ENCODE measurements around the gene ERAL1.

The ERAL1 gene

DNA sequence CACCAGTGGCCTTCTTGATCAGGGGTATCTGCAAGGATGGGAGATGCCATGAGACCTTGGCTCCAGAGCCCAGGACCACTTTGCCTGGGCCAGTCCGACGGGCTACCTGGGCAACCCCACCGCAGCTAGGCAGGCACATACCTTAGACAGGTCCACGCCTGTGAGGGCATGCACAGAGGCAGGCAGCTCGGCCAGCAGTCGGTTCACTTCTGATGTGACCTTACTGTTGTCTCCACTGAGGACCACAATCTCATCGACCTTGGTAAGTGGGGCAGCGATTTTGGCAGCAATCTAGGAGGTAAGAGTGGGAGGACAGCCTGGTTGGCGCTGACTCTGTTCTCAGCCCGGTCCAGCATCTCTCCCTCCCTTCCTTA lies 25.7 kb downstream of the ERAL1 start:
- Histone ChIP-seq H3K4me3 (ENCODE audit: low read length) (no peak overlapping the region), H3K36me3 (ENCODE audit: insufficient read depth, low read length) (peaks cover 43% of the 10 kb centered on the region), H3K27ac (ENCODE audit: low read depth, low read length) (no peak overlapping the region), H3K9me3 (ENCODE audit: insufficient read depth, low read depth, low read length) (peaks cover 3% of the 10 kb centered on the region; the same call in 1 of the 2 replicates), H3K27me3 (ENCODE audit: insufficient read depth, low read length) (no peaks in the 10 kb centered on the region), H3K4me1 (ENCODE audit: insufficient read depth, low read length) (no peaks in the 10 kb centered on the region), H3K9ac (ENCODE audit: low read depth, low read length) (no peak overlapping the region)
- 96% methylated on average over 10 of the region's 10 CpGs for WGBS

DNA sequence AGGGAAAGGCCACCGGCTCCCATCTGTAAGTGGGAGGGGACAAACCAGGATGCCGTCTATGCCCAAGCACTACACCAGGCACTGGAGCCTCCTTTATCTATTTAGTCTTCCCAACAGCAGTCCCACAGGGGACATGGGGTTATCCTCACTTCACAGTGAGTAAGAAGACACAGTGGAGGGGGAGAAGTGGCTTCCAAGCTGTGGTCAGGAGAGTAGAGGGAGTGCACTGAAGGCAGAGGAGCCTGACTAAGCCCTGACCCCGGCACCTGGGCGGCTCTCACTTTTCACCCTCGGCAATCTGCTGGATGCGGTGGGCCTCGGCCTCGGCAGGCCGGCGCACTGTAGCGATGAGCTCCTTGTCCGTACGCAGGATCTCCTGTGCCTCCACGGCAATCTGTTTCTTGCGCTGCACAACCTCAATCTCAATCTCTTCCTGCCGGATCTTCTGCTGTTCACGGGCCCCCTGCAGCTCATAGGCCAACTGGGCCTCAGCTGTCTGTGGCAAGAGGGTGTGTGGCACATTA lies 26.8 kb downstream of the ERAL1 start:
- H3K36me3 ChIP-seq (ENCODE audit: insufficient read depth, low read length) = peaks cover 45% of the 10 kb centered on the region

DNA sequence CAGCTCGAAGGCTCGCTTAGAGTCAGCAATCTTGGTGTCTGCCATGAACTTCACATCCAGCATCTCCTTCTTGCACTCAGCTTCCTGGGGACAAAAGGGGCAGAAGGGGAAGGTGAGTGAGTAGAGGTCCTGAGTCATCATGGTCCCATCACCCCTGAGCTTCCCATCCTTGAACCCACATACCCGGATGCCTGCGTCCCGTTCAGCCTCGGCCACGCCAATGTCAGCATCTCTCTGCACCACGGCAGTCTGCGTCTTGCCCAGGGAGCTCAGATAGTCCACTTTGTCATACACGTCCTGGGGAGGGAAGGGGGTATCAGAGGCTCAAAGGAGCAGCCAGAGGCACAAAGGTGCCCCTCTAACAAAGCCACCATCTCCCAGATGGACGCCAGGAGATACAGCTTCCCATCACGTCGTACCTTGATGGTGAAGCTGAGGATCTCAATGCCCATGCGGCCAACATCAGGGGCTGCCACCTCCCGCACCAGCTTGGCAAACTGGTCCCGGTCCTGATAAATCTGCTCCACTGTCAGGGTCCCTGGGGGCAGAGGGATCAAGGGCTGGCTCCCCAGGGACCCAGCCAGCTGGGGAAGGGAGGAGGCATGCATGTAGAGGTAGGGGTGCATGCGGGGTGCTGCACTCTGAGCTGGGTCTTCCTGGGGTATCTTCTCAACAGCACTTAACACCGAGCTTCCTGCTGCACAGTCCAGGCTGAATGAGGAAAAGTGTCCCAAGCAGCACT lies 27.5 kb downstream of the ERAL1 start:
- Histone ChIP-seq H3K9me3 (ENCODE audit: insufficient read depth, low read depth, low read length) (peaks cover 2% of the 10 kb centered on the region; the same call in 1 of the 2 replicates), H3K4me1 (ENCODE audit: insufficient read depth, low read length) (no peaks in the 10 kb centered on the region), H3K4me3 (ENCODE audit: low read length) (no peak overlapping the region), H3K36me3 (ENCODE audit: insufficient read depth, low read length) (peaks cover 45% of the 10 kb centered on the region), H3K27ac (ENCODE audit: low read depth, low read length) (no peak overlapping the region), H3K27me3 (ENCODE audit: insufficient read depth, low read length) (no peaks in the 10 kb centered on the region), H3K9ac (ENCODE audit: low read depth, low read length) (no peak overlapping the region)
- WGBS = 96% methylated on average over 18 of the region's 18 CpGs

More for the DNA sequence above, 26.8 kb downstream of the ERAL1 start:
- Histone ChIP-seq H3K27ac (ENCODE audit: low read depth, low read length) (no peak overlapping the region), H3K9me3 (ENCODE audit: insufficient read depth, low read depth, low read length) (peaks cover 3% of the 10 kb centered on the region; the same call in 1 of the 2 replicates), H3K27me3 (ENCODE audit: insufficient read depth, low read length) (no peaks in the 10 kb centered on the region), H3K9ac (ENCODE audit: low read depth, low read length) (no peak overlapping the region), H3K4me3 (ENCODE audit: low read length) (no peak overlapping the region), H3K4me1 (ENCODE audit: insufficient read depth, low read length) (no peaks in the 10 kb centered on the region)
- WGBS = 97% methylated on average over 17 of the region's 17 CpGs

DNA sequence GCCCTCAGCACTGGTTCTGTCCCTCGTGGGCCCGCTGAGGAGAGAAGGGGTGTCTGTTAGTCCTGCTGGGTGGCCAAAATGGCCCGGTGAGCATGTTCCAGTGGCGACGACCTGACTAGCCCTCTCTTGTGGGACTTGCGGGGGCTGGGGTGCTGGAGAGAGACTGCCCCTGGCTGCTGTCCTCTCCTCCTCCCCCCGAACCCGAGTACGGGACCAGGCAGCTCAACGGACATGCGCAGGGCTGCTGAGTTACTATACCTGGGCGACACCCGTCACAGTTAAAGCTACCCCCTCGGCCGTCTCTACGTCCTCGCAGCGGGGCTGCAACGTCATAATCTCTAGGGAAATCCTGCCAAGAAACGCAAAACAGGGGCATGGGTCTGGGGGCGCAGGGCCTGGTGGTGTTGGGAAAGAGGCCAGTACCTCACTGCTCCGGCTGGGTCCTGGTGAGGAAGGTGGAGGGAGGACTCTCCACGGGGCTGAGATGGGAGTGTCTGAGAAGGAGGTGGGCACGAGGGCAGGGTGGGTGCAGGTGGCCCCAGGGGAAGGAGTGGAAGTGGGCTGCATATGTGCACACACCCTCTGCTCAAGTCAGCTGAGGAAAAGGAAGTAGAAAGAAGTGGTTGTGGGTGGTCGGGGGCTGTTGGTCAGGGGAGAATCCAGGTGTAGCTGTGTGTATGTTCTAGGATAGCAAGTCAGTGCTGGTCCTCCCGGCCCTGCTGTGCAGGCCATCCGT lies 29.3 kb downstream of the ERAL1 start:
- Histone ChIP-seq H3K9me3 (ENCODE audit: insufficient read depth, low read depth, low read length) (no peaks in the 10 kb centered on the region), H3K4me1 (ENCODE audit: insufficient read depth, low read length) (no peaks in the 10 kb centered on the region), H3K27me3 (ENCODE audit: insufficient read depth, low read length) (no peaks in the 10 kb centered on the region), H3K36me3 (ENCODE audit: insufficient read depth, low read length) (peaks cover 40% of the 10 kb centered on the region), H3K9ac (ENCODE audit: low read depth, low read length) (no peak overlapping the region), H3K4me3 (ENCODE audit: low read length) (no peak overlapping the region), H3K27ac (ENCODE audit: low read depth, low read length) (no peak overlapping the region)
- WGBS = 93% methylated on average over 27 of the region's 27 CpGs

DNA sequence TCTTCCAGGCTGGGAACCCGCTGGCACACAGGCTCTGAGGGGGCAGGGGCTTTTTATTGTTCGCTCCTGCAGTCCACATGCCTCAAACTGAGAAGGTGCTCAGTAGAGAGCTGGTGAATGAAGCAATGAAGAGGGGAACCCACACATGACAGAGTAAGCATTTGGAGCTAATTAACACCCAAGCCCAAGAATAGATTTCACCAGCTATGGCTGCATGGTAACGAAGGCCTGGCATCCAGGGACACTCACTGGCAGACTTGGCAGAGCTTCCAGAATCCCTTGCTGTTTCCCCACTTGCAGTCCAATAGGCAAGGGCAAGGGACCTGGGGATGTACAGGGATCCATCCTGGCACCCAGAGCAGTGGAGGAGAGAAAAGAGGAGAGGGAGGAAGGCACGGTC lies 30.5 kb downstream of the ERAL1 start:
- no peak overlapping the region for H3K9ac ChIP-seq (ENCODE audit: low read depth, low read length)
- H3K27ac ChIP-seq (ENCODE audit: low read depth, low read length) = no peak overlapping the region
- 95% methylated on average over 4 of the region's 4 CpGs for WGBS

DNA sequence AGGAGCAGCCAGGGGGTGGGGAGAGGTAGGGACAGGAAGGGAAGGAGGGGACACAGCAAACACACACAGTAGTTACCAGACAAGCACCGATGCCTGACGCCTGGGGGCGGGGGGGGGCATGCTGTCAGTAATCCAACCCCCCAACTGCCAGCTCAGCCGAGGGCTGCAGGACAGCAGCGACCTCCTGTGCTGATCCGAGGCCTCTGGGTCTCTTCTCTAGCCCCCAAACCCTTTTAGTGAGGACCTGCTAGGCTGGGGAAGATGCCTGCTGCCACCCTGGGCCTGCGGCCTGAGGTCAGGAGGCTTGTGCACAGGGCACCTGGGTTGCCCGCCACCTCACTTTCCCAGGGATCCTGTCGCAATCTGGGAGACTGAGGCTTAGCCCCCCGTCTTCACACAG lies 31.1 kb downstream of the ERAL1 start:
- Histone ChIP-seq H3K27ac (ENCODE audit: low read depth, low read length) (no peak overlapping the region), H3K4me1 (ENCODE audit: insufficient read depth, low read length) (no peaks in the 10 kb centered on the region), H3K27me3 (ENCODE audit: insufficient read depth, low read length) (no peaks in the 10 kb centered on the region), H3K4me3 (ENCODE audit: low read length) (no peak overlapping the region), H3K9ac (ENCODE audit: low read depth, low read length) (no peak overlapping the region), H3K36me3 (ENCODE audit: insufficient read depth, low read length) (peaks cover 30% of the 10 kb centered on the region), H3K9me3 (ENCODE audit: insufficient read depth, low read depth, low read length) (no peaks in the 10 kb centered on the region)
- 81% methylated on average over 10 of the region's 10 CpGs for WGBS

More for the DNA sequence above, 30.5 kb downstream of the ERAL1 start:
- Histone ChIP-seq H3K27me3 (ENCODE audit: insufficient read depth, low read length) (no peaks in the 10 kb centered on the region), H3K9me3 (ENCODE audit: insufficient read depth, low read depth, low read length) (no peaks in the 10 kb centered on the region), H3K36me3 (ENCODE audit: insufficient read depth, low read length) (peaks cover 35% of the 10 kb centered on the region), H3K4me1 (ENCODE audit: insufficient read depth, low read length) (no peaks in the 10 kb centered on the region), H3K4me3 (ENCODE audit: low read length) (no peak overlapping the region)

DNA sequence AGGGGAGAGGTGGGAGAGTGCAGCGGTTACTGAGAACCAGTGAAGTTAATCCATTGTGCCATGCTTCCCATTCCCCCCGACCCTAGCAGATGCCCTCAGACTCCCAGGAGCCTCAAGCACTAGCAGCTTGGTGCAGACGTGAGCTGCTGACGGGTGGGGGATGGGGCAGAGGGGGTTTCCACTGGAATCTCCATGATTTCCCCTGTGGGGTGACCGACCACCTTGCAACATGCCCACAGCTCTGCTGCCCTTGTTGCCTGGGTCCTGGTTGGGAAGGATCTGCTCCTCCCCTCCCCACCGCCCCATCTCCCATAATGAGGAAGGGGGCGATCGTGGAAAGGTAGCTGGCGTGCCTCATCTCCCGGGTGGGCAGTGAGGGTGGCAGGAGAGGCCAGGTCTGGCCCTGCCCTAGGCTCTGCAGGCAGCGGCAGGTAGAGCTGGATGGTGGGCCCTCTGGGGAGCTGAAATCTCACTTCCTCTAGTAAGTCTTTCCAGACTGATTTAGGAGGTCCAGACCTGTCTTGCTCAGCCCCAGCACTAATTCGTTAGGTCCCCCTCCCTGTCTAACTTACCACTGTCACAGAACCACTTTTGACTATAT lies 33.2 kb downstream of the ERAL1 start:
- H3K9me3 ChIP-seq (ENCODE audit: insufficient read depth, low read depth, low read length) = no peaks in the 10 kb centered on the region
- H3K4me1 ChIP-seq (ENCODE audit: insufficient read depth, low read length) = no peaks in the 10 kb centered on the region
- no peak overlapping the region for H3K4me3 ChIP-seq (ENCODE audit: low read length)
- no peak overlapping the region for H3K27ac ChIP-seq (ENCODE audit: low read depth, low read length)
- H3K36me3 ChIP-seq (ENCODE audit: insufficient read depth, low read length) = peaks cover 14% of the 10 kb centered on the region; the same call in 1 of the 2 replicates
- H3K9ac ChIP-seq (ENCODE audit: low read depth, low read length) = no peak overlapping the region
- 86% methylated on average over 11 of the region's 12 CpGs for WGBS
- no peaks in the 10 kb centered on the region for H3K27me3 ChIP-seq (ENCODE audit: insufficient read depth, low read length)

DNA sequence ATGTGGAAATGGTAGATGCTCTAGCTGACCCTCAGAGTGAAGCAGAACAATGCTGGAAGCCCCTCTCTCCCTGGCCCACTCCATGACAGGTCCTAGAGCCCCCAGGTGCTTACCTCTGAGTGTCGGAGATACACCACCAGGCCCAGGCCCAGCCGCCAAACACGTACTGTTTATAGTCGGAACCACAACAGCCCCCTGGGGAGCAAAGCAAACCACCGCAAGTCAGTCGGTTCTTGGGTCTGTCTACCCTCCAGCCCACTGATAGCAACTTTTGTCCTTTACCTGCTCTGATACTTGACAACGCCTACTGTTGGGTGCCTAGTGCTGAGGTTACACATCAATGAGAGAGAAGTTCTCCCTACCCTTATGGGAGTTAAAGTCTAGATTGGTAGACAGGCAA lies 34.0 kb downstream of the ERAL1 start:
- Histone ChIP-seq H3K27me3 (ENCODE audit: insufficient read depth, low read length) (no peaks in the 10 kb centered on the region), H3K4me1 (ENCODE audit: insufficient read depth, low read length) (no peaks in the 10 kb centered on the region), H3K9me3 (ENCODE audit: insufficient read depth, low read depth, low read length) (no peaks in the 10 kb centered on the region), H3K4me3 (ENCODE audit: low read length) (no peak overlapping the region), H3K9ac (ENCODE audit: low read depth, low read length) (no peak overlapping the region), H3K27ac (ENCODE audit: low read depth, low read length) (no peak overlapping the region), H3K36me3 (ENCODE audit: insufficient read depth, low read length) (peaks cover 12% of the 10 kb centered on the region; the same call in 1 of the 2 replicates)
- 86% methylated on average over 7 of the region's 7 CpGs for WGBS

DNA sequence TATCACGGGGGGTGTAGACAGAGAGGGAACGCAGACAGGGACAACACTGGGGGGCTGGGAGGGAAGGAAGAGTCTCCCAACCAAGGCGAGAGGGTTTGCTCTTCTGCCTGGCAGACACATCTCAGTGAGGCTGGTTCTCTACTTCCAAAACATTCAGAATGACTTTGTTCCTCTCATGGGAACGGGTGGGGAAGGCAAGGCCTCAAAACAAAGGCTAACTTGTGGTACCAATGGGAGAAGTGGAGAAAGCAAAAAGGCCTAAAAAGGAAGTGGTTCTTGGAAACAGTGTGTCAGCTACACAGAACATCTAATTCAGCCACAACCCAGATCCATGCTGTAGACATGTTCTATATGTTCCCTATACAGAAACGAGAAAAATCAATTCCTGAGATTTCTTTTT lies 35.2 kb downstream of the ERAL1 start:
- H3K36me3 ChIP-seq (ENCODE audit: insufficient read depth, low read length) = peaks cover 12% of the 10 kb centered on the region; the same call in 1 of the 2 replicates
- H3K27ac ChIP-seq (ENCODE audit: low read depth, low read length) = no peak overlapping the region
- 96% methylated on average over 5 of the region's 5 CpGs for WGBS
- H3K9ac ChIP-seq (ENCODE audit: low read depth, low read length) = no peak overlapping the region
- no peaks in the 10 kb centered on the region for H3K4me1 ChIP-seq (ENCODE audit: insufficient read depth, low read length)
- no peaks in the 10 kb centered on the region for H3K9me3 ChIP-seq (ENCODE audit: insufficient read depth, low read depth, low read length)
- no peak overlapping the region for H3K4me3 ChIP-seq (ENCODE audit: low read length)
- H3K27me3 ChIP-seq (ENCODE audit: insufficient read depth, low read length) = no peaks in the 10 kb centered on the region

DNA sequence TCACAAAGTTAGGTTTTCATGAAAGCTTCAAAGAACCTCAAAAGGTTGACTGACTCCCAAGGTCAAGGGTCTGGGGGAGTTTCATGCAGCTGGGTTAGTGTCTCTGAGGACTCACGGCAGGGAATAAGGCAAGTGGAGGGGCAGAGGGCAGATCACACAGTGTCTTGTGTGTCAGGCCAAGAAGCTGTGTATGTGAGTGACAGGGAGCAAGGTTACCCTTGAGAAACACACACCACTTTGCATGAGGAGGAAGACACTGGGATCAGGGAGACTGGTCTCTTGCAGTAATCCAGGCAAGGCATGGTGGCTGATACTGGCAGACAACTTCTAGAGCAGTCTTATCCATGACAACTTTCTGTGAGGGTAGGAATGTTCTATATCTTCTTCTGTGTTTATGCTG lies 36.4 kb downstream of the ERAL1 start:
- Histone ChIP-seq H3K9me3 (ENCODE audit: insufficient read depth, low read depth, low read length) (no peaks in the 10 kb centered on the region), H3K4me1 (ENCODE audit: insufficient read depth, low read length) (peaks cover 6% of the 10 kb centered on the region), H3K4me3 (ENCODE audit: low read length) (no peak overlapping the region), H3K27me3 (ENCODE audit: insufficient read depth, low read length) (no peaks in the 10 kb centered on the region), H3K27ac (ENCODE audit: low read depth, low read length) (no peak overlapping the region), H3K36me3 (ENCODE audit: insufficient read depth, low read length) (peaks cover 6% of the 10 kb centered on the region; the same call in 1 of the 2 replicates), H3K9ac (ENCODE audit: low read depth, low read length) (no peak overlapping the region)
- 94% methylated on average over 1 of the region's 1 CpG for WGBS

DNA sequence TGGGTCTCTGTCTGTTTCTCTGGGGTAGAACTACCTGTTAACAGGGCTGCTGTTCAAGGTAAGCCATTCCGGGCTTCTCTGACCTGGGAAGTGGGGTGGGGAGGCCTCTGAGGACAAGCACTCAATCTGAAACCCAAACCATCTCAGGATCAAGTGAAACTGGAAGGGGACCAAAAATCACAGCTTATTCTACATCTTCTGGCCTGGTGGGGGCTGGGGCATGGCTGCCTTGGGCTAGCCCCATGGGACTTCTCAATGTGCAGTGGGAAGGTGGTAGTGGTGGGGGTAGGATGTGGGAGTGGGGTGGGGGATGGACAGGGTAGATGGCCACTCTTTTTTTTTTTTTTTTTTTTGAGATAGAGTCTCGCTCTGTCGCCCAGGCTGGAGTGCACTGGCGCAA lies 37.2 kb downstream of the ERAL1 start:
- Histone ChIP-seq H3K27ac (ENCODE audit: low read depth, low read length) (no peak overlapping the region), H3K9me3 (ENCODE audit: insufficient read depth, low read depth, low read length) (no peaks in the 10 kb centered on the region), H3K36me3 (ENCODE audit: insufficient read depth, low read length) (peaks cover 6% of the 10 kb centered on the region; the same call in 1 of the 2 replicates), H3K4me1 (ENCODE audit: insufficient read depth, low read length) (peaks cover 8% of the 10 kb centered on the region), H3K9ac (ENCODE audit: low read depth, low read length) (no peak overlapping the region), H3K27me3 (ENCODE audit: insufficient read depth, low read length) (no peaks in the 10 kb centered on the region), H3K4me3 (ENCODE audit: low read length) (no peak overlapping the region)
- WGBS = 90% methylated on average over 4 of the region's 4 CpGs

Data from HUES64 (cell line).